LNCAP (cell line): ENCODE results near the gene PNPLA5.
A peak's percentile ranks its signal among the peaks of the same experiment; 100 is the strongest.

ENCODE experiments used
- CTCF ChIP-seq: fragments of 450-650 bp; IDR thresholded peaks from 2 replicates; pipeline ENCODE4 v1.5.1; 2017; ENCODE audit warnings: mild to moderate bottlenecking

PNPLA5 gene

GRCh38 chr22:43911351-43911750 lies 19.5 kb upstream of the PNPLA5 start:
- TF ChIP-seq CTCF: no peak

- TF ChIP-seq CTCF: no peak
Measured at GRCh38 chr22:43910178-43910695, 18.4 kb upstream of the PNPLA5 start.

GRCh38 chr22:43909708-43910107 lies 17.9 kb upstream of the PNPLA5 start:
- no peak for TF ChIP-seq CTCF

GRCh38 chr22:43905681-43906080 lies 13.9 kb upstream of the PNPLA5 start:
- TF ChIP-seq CTCF: no peak

- TF ChIP-seq CTCF: peak; percentile 38; the same call in 1 of the 2 replicates
Measured at GRCh38 chr22:43904412-43904811, 12.6 kb upstream of the PNPLA5 start.

GRCh38 chr22:43901976-43902643 lies 10.3 kb upstream of the PNPLA5 start:
- no peak for TF ChIP-seq CTCF

- no peak for TF ChIP-seq CTCF
Measured at GRCh38 chr22:43900206-43900605, 8.4 kb upstream of the PNPLA5 start.

- TF ChIP-seq CTCF: no peak
Measured at GRCh38 chr22:43897751-43898261, 6.0 kb upstream of the PNPLA5 start.
